PFSK-1 (cell line): Measurements from ENCODE around the gene MARK4.

Source experiments
- FOXP2 ChIP-seq: optimal IDR thresholded peaks from 2 replicates; pipeline ENCODE3; 2011; ENCODE audit warnings: borderline replicate concordance, control low read depth, inconsistent platforms; ENCODE audit not compliant: insufficient read depth; ENCODE audit errors: extremely low read length, extremely low read depth
- POLR2AphosphoS5 ChIP-seq: IDR thresholded peaks from 2 replicates; pipeline ENCODE4 v1.6.1; 2012; ENCODE audit warnings: low read depth, mild to moderate bottlenecking, control low read depth, low read length, moderate library complexity
- SIN3A ChIP-seq: IDR thresholded peaks from 2 replicates; pipeline ENCODE4 v1.6.1; 2012; ENCODE audit warnings: mild to moderate bottlenecking, low read length, moderate library complexity, borderline replicate concordance; ENCODE audit not compliant: insufficient read depth
- TAF1 ChIP-seq: IDR thresholded peaks from 2 replicates; pipeline ENCODE4 v1.6.1; 2012; ENCODE audit warnings: low read length, control low read depth, borderline replicate concordance; ENCODE audit not compliant: insufficient read depth
- TF ChIP-seq, protein P1 (sequence below), 2 experiments: IDR thresholded peaks; 2 replicates each; pipeline versions ENCODE4 v1.6.1 to v1.8.0; 2011 to 2012; ENCODE audit warnings: low read depth in 2 of 2, low read length in 2 of 2, control low read depth in 1 of 2, inconsistent platforms in 1 of 2, mild to moderate bottlenecking in 1 of 2, moderate library complexity in 1 of 2; ENCODE audit not compliant: insufficient read depth in 1 of 2

MARK4 gene

DNA sequence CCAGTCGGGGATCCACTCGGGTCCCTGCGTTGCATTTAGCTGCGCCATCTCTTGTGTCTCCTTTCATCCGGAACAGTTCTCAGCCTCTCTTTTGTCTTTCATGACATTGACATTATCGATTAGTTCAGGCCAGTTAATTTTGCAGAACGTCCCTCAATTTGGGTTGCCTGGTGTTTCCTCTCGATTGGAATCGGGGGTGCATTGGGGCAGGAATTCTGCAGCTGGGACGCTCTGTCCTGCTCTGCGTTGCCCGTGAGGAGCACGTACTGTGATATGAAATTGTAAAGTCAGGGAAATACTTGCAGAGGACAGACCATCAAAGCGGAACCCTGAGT lies 22.4 kb downstream of the MARK4 start:
- no peak for TF ChIP-seq POLR2AphosphoS5
- no peak for TF ChIP-seq FOXP2
- TF ChIP-seq TAF1: no peak
- no peak for TF ChIP-seq SIN3A
- TF ChIP-seq, protein P1, sequence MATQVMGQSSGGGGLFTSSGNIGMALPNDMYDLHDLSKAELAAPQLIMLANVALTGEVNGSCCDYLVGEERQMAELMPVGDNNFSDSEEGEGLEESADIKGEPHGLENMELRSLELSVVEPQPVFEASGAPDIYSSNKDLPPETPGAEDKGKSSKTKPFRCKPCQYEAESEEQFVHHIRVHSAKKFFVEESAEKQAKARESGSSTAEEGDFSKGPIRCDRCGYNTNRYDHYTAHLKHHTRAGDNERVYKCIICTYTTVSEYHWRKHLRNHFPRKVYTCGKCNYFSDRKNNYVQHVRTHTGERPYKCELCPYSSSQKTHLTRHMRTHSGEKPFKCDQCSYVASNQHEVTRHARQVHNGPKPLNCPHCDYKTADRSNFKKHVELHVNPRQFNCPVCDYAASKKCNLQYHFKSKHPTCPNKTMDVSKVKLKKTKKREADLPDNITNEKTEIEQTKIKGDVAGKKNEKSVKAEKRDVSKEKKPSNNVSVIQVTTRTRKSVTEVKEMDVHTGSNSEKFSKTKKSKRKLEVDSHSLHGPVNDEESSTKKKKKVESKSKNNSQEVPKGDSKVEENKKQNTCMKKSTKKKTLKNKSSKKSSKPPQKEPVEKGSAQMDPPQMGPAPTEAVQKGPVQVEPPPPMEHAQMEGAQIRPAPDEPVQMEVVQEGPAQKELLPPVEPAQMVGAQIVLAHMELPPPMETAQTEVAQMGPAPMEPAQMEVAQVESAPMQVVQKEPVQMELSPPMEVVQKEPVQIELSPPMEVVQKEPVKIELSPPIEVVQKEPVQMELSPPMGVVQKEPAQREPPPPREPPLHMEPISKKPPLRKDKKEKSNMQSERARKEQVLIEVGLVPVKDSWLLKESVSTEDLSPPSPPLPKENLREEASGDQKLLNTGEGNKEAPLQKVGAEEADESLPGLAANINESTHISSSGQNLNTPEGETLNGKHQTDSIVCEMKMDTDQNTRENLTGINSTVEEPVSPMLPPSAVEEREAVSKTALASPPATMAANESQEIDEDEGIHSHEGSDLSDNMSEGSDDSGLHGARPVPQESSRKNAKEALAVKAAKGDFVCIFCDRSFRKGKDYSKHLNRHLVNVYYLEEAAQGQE (IDR thresholded peaks at IDR 0.05; ENCODE audit: insufficient read depth in 1 of 2, low read depth in 2 of 2, low read length in 2 of 2): no peak

DNA sequence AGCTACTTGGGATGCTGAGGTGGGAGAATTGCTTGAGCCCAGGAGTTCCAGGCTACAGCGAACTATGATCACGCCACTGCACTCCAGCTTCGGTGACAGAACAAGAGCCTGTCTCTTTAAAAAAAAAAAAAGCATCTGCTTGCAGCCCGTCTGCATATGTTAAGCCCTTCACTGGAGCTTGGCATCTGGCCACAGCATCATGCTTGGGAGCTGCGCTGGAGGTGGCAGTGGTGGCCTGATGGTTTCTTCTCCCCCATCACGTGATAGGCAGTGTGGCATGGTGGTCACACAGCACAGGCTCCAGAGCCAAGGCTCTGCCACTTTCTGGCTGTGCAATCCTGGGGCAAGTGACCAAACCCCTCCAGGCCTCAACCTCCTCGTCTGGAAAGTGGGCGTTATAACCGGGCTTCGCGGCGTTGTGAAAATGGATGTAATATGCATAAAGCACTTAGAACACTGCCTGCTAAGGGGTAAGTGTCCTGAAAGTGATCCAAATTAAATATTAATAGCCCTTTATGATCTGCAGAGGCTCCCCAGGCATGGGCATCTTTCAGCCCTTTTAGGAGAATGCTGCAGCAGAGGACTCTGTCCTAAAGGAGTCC lies 24.4 kb downstream of the MARK4 start:
- no peak for TF ChIP-seq FOXP2
- TF ChIP-seq, protein P1 (IDR thresholded peaks at IDR 0.05; ENCODE audit: insufficient read depth in 1 of 2, low read depth in 2 of 2, low read length in 2 of 2): no peak
- no peak for TF ChIP-seq SIN3A
- TF ChIP-seq TAF1: no peak
- TF ChIP-seq POLR2AphosphoS5: no peak

DNA sequence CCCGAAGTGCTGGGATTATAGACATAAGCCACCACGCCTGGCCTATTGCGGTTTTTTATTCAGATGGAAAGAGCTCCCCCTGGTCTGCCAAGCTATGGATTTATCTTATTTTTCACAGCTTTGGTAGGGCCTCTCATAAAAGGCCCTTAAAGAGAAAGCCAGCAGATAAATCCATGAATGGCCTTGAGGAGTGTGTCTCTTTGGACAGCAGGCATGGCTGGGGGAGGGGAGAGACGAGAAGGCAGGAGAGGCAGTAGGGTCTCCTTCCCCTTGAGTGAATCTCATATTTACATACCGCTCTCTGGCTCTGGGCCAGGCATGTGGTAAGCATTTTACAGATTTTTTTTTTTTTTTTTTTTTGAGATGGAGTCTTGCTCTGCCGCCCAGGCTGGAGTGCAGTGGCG lies 25.2 kb downstream of the MARK4 start:
- TF ChIP-seq, protein P1 (IDR thresholded peaks at IDR 0.05; ENCODE audit: insufficient read depth in 1 of 2, low read depth in 2 of 2, low read length in 2 of 2): no peak
- TF ChIP-seq POLR2AphosphoS5: no peak
- no peak for TF ChIP-seq FOXP2
- TF ChIP-seq SIN3A: no peak
- no peak for TF ChIP-seq TAF1

DNA sequence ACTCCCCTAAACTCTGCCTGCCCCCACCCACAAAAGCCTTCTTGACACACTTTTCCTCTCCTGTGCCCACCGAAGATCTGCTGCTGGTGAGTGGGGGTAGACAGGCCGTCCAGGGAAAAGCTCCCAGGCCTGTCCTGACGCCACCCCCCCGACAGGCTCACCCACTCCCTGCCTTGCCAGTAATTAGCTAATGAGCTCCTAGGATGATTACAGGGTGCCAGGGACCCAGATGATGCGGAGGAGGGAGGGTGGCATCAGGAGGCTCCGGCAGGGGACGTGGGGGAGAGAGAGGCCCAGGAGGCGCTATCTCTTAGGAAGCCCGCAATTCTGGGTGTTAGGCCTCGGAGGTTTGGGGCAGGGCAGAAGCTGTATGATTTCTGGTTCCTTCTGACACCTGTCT lies 27.0 kb downstream of the MARK4 start:
- no peak for TF ChIP-seq FOXP2
- TF ChIP-seq POLR2AphosphoS5: no peak
- TF ChIP-seq, protein P1 (IDR thresholded peaks at IDR 0.05; ENCODE audit: insufficient read depth in 1 of 2, low read depth in 2 of 2, low read length in 2 of 2): no peak
- no peak for TF ChIP-seq TAF1
- no peak for TF ChIP-seq SIN3A

DNA sequence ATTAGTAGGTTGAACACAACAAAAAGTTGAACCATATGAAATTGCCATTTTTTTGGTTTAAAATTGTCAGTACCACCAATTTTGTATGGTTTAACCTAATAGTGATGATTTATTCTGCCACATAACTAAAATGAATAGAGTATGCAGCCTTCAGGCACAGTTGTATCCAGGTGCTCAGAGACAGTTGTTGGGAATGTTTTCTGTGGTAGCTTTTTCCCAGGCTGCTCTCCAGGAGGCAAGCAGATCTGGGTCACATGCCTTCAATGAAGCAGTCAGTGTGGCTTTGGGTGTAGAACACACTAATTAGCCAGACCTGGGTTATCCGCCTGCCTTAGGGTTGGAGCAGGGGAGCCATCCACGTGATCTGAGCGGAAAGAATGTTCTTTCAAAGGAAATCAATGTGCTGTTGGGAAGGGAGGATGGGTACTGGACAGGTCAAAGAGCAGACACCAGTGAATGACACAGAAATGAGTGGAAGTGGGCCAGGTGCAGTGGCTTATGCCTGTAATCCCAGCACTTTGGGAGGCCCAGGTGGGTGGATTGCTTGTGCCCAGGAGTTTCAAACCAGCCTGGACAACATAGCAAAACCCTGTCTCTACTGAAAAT lies 28.6 kb downstream of the MARK4 start:
- TF ChIP-seq, protein P1 (IDR thresholded peaks at IDR 0.05; ENCODE audit: insufficient read depth in 1 of 2, low read depth in 2 of 2, low read length in 2 of 2): no peak
- TF ChIP-seq SIN3A: no peak
- no peak for TF ChIP-seq FOXP2
- TF ChIP-seq TAF1: no peak
- no peak for TF ChIP-seq POLR2AphosphoS5
